NT2/D1 (cell line): Measurements from ENCODE around the gene USO1.

Source experiments
- SUZ12 ChIP-seq: IDR thresholded peaks from 2 replicates; pipeline ENCODE4 v1.6.1; 2011; ENCODE audit not compliant: insufficient read length, insufficient read depth; ENCODE audit errors: extremely low read depth
- YY1 ChIP-seq: IDR thresholded peaks from 2 replicates; pipeline ENCODE4 v1.6.1; 2011; ENCODE audit not compliant: insufficient read length, insufficient read depth
- ZNF274 ChIP-seq: IDR thresholded peaks from 2 replicates; pipeline ENCODE4 v1.6.1; 2011; ENCODE audit warnings: mild to moderate bottlenecking, low read depth, low read length

DNA sequence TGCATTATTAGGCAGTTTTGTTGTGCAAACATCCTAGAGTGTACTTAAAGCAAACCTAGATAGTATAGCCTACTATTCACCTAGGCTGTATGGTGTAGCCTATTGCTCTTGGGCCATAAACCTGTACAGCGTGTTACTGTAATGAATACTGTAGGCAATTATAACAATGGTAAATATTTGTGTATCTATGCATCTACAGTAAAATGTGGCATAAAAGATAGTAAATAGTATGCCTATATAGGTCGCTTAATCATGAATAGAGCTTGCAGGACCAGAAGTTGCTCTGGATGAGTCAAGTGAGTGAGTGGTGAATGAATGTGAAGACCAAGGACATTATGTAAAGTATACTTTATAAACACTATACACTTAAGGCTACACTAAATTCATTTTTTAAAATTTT, 16.6 kb downstream of the USO1 start:
- no peak for TF ChIP-seq ZNF274
- TF ChIP-seq YY1, result no peak
- no peak for TF ChIP-seq SUZ12
